Body of pancreas (tissue), 4 donors: ENCODE results near the gene AMBRA1.

ENCODE experiments used
- POLR2A ChIP-seq, 3 donors: fragments of 450-650 bp; IDR thresholded peaks; one replicate each; pipeline ENCODE4 v1.6.1; 2016; ENCODE audit warnings: antibody characterized with exemption in 3 of 3, mild to moderate bottlenecking in 2 of 3
- TF ChIP-seq, protein P1 (sequence below), 7 experiments: fragments of 450-650 bp in 4 of 7; fragments of 200-600 bp in 3 of 7; sonication (generic) in 3 of 7; IDR thresholded peaks; one replicate each; pipeline ENCODE4 v1.5.1; 2016 to 2019; ENCODE audit warnings: antibody characterized with exemption in 7 of 7

DNA sequence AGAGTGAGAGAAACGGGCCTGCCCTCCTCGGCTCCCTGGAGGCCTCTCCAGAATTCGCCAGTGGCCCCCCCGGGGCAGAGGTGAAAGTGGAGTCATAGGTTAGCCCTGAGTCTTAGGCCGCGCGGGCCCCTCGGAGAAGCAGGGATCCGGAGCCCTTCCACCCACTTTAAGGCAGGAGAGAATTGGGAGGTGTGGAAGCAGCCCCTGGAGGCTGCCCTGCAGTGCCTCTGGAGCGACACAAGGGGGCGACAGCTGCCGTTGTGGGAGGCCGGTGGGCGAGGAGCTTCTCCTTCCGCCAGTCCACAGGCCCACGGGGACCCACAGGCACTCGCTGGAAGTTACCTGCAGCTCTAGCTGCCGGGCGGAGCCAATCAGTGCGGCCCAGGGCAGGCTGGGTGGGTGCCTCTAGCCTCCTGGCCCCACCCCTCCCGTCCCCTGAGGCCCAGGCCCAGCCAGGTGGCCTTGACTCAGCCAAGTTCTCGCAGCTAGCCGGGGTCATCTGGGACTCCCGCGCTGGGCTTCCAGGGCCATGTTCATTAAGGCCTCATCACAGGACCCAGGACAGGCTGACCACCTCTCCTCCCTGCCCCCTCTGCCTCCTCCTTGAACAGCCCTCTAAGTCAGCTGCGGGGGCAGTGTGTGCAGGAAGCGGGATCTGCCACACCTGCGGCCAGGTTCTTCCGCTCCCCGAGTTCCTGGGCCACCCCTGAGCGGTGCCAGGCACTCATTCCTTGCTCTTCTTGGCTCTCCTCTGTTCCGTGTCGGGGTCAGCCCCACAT is 241.6 kb downstream of the AMBRA1 start:
- TF ChIP-seq, protein P1, sequence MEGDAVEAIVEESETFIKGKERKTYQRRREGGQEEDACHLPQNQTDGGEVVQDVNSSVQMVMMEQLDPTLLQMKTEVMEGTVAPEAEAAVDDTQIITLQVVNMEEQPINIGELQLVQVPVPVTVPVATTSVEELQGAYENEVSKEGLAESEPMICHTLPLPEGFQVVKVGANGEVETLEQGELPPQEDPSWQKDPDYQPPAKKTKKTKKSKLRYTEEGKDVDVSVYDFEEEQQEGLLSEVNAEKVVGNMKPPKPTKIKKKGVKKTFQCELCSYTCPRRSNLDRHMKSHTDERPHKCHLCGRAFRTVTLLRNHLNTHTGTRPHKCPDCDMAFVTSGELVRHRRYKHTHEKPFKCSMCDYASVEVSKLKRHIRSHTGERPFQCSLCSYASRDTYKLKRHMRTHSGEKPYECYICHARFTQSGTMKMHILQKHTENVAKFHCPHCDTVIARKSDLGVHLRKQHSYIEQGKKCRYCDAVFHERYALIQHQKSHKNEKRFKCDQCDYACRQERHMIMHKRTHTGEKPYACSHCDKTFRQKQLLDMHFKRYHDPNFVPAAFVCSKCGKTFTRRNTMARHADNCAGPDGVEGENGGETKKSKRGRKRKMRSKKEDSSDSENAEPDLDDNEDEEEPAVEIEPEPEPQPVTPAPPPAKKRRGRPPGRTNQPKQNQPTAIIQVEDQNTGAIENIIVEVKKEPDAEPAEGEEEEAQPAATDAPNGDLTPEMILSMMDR (IDR thresholded peaks at IDR 0.05) = peak; percentile 87 to 98 (median 95)
- TF ChIP-seq POLR2A (IDR thresholded peaks at IDR 0.05) = peak in 2 of 3 donors; percentile 44 to 70
